ENCODE measurements around the gene WWTR1.

WWTR1 gene

DNA sequence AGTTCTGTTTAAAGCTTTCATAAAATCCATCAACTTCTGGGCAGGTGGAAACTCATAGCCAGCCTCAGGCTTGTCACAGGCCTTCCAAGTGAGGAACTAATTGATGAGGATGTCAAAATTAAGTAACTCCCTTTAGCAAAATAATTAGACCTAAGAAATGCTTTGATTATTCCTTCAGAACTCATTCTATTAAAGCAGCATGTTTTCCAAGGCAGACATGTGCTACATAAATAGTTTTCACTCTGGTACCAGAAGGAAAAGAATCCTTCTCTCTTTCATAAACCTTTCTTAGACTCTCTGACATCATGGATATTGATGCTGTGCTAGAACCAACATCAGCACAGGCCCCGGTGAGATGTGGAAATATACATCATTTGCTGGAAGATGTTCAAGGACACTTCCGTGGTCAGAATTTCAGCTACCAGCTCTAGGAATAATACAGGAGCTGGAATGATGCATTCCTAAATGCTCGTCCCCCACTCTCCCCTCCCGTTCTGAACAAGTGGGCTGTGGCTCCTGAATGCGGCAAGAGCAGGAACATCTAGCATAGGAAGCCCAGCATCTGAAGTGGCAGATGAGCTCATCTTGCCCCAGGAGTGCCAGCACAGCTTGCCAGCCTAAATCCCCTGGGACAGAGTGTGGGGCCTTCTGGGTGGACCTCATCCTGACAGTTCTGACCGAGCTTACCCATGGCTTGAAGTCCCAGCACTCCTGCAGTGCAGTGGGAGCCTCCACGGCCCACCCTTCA, 82.4 kb downstream of the WWTR1 start:
- DNase-seq (ENCODE audit: insufficient read length): no peak
- FAIRE-seq: no peak
- no peak for TF ChIP-seq POLR2AphosphoS5 (IDR thresholded peaks at IDR 0.05; ENCODE audit: low read depth, low read length)
- no peak for TF ChIP-seq POLR2A (IDR thresholded peaks at IDR 0.05; ENCODE audit: low read depth, low read length)

DNA sequence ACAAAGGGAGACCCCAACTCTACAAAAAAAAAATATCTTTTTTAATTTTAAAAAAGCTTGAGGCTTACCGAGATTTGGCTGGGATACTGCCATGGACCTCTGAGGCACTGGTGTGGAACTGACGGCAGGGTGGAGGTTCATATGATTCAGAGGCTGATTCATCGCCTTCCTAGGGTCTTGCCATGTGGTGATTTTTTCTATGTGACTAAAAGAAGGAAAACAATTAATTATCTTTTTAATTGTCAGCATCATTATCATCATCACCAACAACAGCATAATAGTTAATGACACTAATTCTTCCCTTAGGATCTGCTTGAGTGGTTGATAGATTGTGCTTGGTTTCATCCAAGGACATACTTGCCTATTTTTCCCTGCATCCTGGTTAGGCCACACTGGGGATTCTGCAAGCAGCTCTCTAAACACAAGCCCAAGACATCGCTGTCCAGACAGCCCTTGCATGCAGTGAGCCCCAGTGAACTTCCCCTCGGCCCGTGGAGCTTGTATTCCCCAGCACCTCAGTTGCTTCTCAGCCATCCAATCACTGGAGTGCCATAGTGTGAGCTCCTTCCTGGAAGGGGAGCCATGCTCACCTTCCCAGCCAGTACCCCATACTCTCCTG, 84.9 kb downstream of the WWTR1 start:
- FAIRE-seq: no peak
- DNase-seq (ENCODE audit: insufficient read length): no peak
- TF ChIP-seq POLR2AphosphoS5 (IDR thresholded peaks at IDR 0.05; ENCODE audit: low read depth, low read length) (no peak), TAF1 (IDR thresholded peaks at IDR 0.05; ENCODE audit: borderline replicate concordance, low read depth, low read length) (no peak), POLR2A (IDR thresholded peaks at IDR 0.05; ENCODE audit: low read depth, low read length) (no peak)

DNA sequence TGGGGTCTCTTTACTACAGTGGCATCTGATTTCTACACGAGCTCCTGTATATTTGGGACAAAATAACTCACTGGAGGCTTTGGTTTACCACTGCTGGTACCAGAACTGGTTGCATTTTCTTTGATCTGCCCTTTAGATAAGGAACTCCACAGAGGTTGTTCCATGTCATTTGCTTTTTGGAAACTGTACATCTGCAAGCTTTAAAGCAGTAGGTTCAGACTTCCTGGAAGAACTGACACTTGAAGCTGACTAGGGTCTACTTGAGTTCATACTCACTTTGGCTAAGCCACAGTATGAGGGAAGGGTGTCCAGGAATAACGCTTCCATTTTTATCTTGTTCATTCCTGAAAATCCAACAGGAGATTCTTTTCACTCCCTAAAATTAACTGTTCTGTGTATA, 86.4 kb downstream of the WWTR1 start:
- FAIRE-seq (no peak), DNase-seq (ENCODE audit: insufficient read length) (no peak)
- TF ChIP-seq POLR2AphosphoS5 (IDR thresholded peaks at IDR 0.05; ENCODE audit: low read depth, low read length) (no peak), POLR2A (IDR thresholded peaks at IDR 0.05; ENCODE audit: low read depth, low read length) (no peak), TAF1 (IDR thresholded peaks at IDR 0.05; ENCODE audit: borderline replicate concordance, low read depth, low read length) (no peak)

DNA sequence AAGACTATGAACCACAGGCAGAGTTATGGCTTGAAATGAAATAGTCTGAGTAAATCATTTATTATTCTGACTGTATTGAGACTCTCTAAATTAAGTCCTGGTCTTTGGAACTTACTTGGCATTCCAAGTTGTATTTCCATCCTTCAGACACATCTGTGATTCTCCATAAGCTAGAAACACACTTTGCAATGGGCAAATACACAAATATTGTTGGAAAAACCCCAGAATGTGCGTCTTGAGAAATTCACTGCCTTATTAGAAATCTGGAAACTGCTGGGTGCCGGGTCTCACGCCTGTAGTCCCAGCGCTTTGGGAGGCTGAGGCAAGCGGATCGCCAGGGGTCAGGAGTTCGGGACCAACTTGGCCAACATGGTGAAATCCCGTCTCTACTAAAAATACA, 87.8 kb downstream of the WWTR1 start:
- DNase-seq (ENCODE audit: insufficient read length): no peak
- no peak for FAIRE-seq
- TF ChIP-seq POLR2AphosphoS5 (IDR thresholded peaks at IDR 0.05; ENCODE audit: low read depth, low read length): no peak
- TF ChIP-seq POLR2A (IDR thresholded peaks at IDR 0.05; ENCODE audit: low read depth, low read length): no peak
- TF ChIP-seq TAF1 (IDR thresholded peaks at IDR 0.05; ENCODE audit: borderline replicate concordance, low read depth, low read length): no peak

DNA sequence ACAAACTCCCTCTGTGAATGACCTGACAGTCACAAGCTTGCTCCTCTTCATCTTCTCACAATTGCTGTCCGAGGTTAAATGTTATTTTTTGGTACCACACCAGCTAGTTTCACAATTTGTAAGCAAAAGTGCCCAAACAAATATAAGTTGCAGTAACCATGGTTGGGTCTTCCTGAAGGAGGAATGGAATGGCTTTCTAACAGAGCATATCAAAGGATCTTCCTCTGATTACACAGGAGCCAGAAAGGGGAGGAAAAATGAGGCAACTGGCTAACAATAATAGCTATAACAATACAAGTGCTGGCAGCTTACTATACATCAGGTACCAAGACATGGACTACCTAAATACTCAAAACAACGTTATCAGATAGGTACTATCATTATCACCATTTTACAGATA, 90.4 kb downstream of the WWTR1 start:
- TF ChIP-seq POLR2A (IDR thresholded peaks at IDR 0.05; ENCODE audit: low read depth, low read length) (no peak), POLR2AphosphoS5 (IDR thresholded peaks at IDR 0.05; ENCODE audit: low read depth, low read length) (no peak), TAF1 (IDR thresholded peaks at IDR 0.05; ENCODE audit: borderline replicate concordance, low read depth, low read length) (no peak)
- no peak for FAIRE-seq
- no peak for DNase-seq (ENCODE audit: insufficient read length)

DNA sequence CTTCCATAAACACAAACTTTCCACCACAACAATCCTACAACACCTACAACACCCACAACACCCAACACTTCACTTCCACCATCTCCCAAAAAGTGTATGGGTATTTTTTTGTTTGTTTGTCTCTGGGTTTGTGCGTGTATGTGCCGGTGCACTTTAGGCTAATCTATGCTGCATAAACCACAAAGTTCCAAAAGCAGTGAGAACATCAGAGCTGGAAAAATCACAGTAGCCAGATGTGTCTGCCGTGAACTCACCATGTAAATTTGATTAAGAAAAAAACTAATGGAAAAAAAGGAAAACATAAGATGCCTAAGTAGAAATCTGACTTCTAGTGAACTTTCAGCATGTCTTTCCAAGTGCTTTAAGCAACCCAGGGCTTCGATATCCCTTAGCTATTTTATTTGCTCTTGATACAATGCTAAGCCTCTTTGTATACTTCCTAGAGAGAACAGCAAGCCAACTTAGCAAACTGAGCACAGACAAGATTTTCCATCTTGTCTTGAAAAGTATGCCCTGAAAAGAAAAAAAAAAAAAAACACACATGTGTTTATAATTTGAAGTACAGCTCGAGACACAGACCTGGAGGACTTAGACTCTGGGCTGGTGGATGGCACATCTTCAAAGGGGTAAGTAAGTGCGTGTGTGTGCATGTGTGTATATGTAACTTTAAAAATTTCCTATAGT, 91.4 kb downstream of the WWTR1 start:
- no peak for TF ChIP-seq POLR2AphosphoS5 (IDR thresholded peaks at IDR 0.05; ENCODE audit: low read depth, low read length)
- TF ChIP-seq TAF1 (IDR thresholded peaks at IDR 0.05; ENCODE audit: borderline replicate concordance, low read depth, low read length): no peak
- TF ChIP-seq POLR2A (IDR thresholded peaks at IDR 0.05; ENCODE audit: low read depth, low read length): no peak
- FAIRE-seq (no peak), DNase-seq (ENCODE audit: insufficient read length) (no peak)

DNA sequence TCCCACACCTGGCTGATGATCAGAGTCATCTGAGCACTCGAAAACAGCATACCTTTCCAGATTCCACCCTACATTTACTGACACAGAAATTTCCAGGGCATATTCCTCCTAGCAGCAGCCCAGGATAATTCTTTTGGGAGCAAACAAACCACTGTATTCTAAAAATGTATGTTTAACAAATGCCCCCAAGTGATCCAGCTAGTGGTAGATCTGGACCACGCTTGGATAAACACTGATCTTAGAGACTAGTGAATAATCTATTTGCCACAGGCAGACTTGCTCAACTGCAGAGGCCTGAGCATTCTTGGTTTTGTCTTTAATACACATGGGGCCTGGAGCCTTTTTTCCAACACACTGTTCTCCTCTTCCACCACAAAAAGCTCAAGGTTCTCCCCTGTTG, 93.7 kb downstream of the WWTR1 start:
- no peak for FAIRE-seq
- TF ChIP-seq POLR2AphosphoS5 (IDR thresholded peaks at IDR 0.05; ENCODE audit: low read depth, low read length) (no peak), TAF1 (IDR thresholded peaks at IDR 0.05; ENCODE audit: borderline replicate concordance, low read depth, low read length) (no peak), POLR2A (IDR thresholded peaks at IDR 0.05; ENCODE audit: low read depth, low read length) (no peak)

DNA sequence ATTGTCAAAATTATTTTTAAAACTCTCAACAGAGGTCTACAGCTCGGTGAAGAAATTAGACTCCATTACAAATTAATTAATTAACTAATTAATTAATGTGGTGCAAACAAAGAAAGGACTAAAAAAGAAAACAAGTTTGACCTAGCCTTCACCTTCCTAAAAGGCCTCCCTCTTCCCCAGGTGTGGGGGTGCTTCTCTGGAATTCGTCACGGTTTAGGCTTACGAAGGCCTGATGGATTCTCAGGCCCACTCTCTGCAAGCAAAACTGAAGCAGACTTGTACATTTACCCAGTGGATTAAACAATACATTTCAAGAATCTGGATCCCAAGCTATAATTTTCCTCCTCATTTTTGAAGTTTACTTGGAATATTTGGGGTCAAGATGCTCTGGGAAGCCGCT, 94.7 kb downstream of the WWTR1 start:
- FAIRE-seq (no peak), DNase-seq (ENCODE audit: insufficient read length) (no peak)
- TF ChIP-seq TAF1 (IDR thresholded peaks at IDR 0.05; ENCODE audit: borderline replicate concordance, low read depth, low read length) (no peak), POLR2A (IDR thresholded peaks at IDR 0.05; ENCODE audit: low read depth, low read length) (no peak), POLR2AphosphoS5 (IDR thresholded peaks at IDR 0.05; ENCODE audit: low read depth, low read length) (no peak)

More for the DNA sequence above, 93.7 kb downstream of the WWTR1 start:
- no peak for DNase-seq (ENCODE audit: insufficient read length)

DNA sequence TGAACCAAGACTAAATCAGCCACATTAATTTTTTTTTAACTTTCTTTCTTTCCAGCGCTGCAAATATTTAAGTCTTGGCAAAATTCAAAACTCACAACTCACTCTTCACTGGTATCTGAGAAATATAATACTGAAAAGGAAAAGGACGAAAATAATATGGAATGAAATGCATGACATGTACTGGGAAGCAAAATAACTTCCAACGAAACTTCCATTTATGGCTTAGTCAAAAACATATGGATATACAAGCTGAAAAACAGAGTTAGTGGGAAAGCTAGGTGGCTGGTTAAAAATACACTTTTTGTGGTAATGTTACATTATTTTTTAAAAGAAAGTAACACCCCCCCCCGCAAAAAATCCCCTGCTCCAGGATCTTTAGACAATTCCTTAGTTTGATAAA, 97.2 kb downstream of the WWTR1 start:
- TF ChIP-seq POLR2A (IDR thresholded peaks at IDR 0.05; ENCODE audit: low read depth, low read length) (no peak), POLR2AphosphoS5 (IDR thresholded peaks at IDR 0.05; ENCODE audit: low read depth, low read length) (no peak), TAF1 (IDR thresholded peaks at IDR 0.05; ENCODE audit: borderline replicate concordance, low read depth, low read length) (no peak)
- DNase-seq (ENCODE audit: insufficient read length) (no peak), FAIRE-seq (no peak)

DNA sequence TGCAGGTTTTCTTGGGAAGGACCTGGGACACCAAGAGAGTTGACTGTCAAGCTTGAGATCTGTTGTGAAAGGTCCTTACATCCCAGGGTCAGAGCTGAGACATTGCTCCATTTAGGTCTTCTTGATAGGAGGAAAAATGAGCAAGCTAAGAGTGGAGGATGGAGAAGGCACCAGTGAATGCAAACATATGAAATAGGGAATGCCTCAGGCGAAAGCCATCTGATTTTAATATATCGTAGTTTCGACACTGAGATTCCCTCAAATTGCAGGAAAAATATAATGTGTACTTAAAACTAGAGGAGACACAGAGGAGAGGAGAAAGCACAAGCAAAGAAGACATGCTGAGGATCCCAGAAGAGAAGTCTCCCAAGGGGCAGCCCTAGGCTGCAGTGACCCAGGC, 97.8 kb downstream of the WWTR1 start:
- FAIRE-seq (no peak), DNase-seq (ENCODE audit: insufficient read length) (no peak)
- TF ChIP-seq POLR2AphosphoS5 (IDR thresholded peaks at IDR 0.05; ENCODE audit: low read depth, low read length) (no peak), TAF1 (IDR thresholded peaks at IDR 0.05; ENCODE audit: borderline replicate concordance, low read depth, low read length) (no peak), POLR2A (IDR thresholded peaks at IDR 0.05; ENCODE audit: low read depth, low read length) (no peak)

DNA sequence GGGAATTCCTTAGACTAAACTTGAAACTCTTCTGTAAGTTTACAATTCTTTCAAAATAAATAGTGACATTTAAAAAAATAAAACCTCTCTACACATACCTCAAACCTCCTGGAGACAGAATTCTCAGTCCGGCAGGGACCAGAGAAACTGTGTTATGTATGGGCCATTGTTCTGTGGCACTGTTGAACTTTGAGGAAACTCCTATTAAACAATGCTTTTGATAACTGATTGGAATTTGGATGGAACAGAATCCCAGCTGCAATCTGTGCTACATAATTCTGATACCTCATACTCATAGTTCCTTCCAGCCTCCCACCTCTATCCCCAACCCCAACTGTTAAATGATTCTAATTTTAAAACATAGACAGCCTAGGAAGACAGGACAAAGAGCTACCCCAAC, 98.3 kb downstream of the WWTR1 start:
- DNase-seq (ENCODE audit: insufficient read length) (no peak), FAIRE-seq (no peak)
- no peak for TF ChIP-seq POLR2AphosphoS5 (IDR thresholded peaks at IDR 0.05; ENCODE audit: low read depth, low read length)
- no peak for TF ChIP-seq TAF1 (IDR thresholded peaks at IDR 0.05; ENCODE audit: borderline replicate concordance, low read depth, low read length)
- no peak for TF ChIP-seq POLR2A (IDR thresholded peaks at IDR 0.05; ENCODE audit: low read depth, low read length)

DNA sequence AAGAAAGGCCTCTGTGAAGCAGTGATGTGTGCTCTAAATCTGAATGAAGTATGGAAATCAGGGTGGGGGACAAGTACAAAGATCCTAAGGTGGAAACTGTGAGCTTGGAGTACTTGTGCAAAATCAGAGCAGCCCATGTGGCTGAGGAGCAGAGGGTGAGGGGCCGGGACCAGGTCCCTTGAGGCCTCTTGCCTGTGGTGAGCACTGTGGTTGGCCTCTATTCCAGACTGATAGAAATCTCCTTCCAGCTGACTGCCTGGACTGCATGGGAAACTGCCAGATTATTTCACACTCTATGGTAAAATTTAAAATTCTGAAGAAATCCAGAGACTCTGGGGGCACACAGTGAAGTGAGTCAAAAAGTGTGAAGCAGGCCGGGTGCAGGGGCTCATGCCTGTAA, 101.9 kb downstream of the WWTR1 start:
- TF ChIP-seq TAF1 (IDR thresholded peaks at IDR 0.05; ENCODE audit: borderline replicate concordance, low read depth, low read length): no peak
- no peak for TF ChIP-seq POLR2AphosphoS5 (IDR thresholded peaks at IDR 0.05; ENCODE audit: low read depth, low read length)
- TF ChIP-seq POLR2A (IDR thresholded peaks at IDR 0.05; ENCODE audit: low read depth, low read length): no peak
- no peak for FAIRE-seq
- DNase-seq (ENCODE audit: insufficient read length): no peak

Measured in GM12892 (cell line).